Measurements from ENCODE around the gene MTREX.

MTREX gene

GRCh38 chr5:55305345-55305744, 2.4 kb upstream of the MTREX start:
- no peak overlapping the region for H3K4me3 ChIP-seq (replicated peaks; ENCODE audit: low read depth, low read length)
- no peak for DNase-seq (ENCODE audit: extremely low read depth, insufficient read length)
- no peaks in the 10 kb centered on the region for H3K36me3 ChIP-seq (ENCODE audit: control insufficient read depth, insufficient read depth, low read length)
- TF ChIP-seq CTCF (IDR thresholded peaks at IDR 0.05; ENCODE audit: insufficient read depth, low read length, poor library complexity, severe bottlenecking), result no peak
- no peaks in the 10 kb centered on the region for H3K27me3 ChIP-seq (replicated peaks; ENCODE audit: control insufficient read depth, insufficient read depth, low read length)

DNA sequence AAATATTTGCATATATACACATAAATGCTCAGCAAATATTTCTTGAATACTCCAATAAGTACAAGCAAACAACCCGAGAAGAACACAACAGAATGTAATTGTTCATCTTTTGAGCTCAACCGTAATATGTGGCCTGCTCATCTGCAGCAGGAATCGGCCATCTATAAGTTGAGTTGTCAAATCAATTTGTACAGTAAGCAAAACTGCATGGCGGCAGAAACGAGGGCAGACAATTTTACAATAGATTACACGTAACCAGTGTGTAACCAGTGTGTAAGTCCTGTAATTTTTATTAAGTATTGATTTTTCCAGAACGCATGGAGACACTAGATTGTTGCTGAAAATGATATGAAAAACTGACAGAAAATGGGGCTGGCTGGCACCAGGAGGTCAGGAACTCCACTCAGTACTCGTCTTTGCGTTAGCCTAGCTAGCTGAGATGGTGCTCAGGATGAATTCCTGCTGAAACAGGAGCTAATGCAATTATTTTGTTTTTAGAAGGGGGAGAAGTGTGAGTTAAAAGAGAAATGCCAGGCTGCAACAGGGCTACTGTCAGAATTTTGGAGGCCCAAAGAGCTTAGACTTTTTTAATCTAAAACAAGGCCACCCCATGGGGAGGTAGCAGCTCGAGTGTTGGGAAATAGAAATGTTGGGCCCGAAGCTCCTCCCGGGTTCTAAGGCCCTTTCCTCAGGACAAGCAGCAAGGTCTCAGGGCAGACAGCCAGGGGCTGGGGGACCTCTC, 977 bp upstream of the MTREX start:
- no peak for DNase-seq (ENCODE audit: extremely low read depth, insufficient read length)
- Histone ChIP-seq H3K4me3 (replicated peaks; ENCODE audit: low read depth, low read length) (peak overlapping the region; percentile 68), H3K36me3 (ENCODE audit: control insufficient read depth, insufficient read depth, low read length) (no peaks in the 10 kb centered on the region), H3K27me3 (replicated peaks; ENCODE audit: control insufficient read depth, insufficient read depth, low read length) (no peaks in the 10 kb centered on the region)
- no peak for TF ChIP-seq CTCF (IDR thresholded peaks at IDR 0.05; ENCODE audit: insufficient read depth, low read length, poor library complexity, severe bottlenecking)

- H3K36me3 ChIP-seq (ENCODE audit: control insufficient read depth, insufficient read depth, low read length), result no peaks in the 10 kb centered on the region
- H3K4me3 ChIP-seq (replicated peaks; ENCODE audit: low read depth, low read length), result peak overlapping the region; percentile 68
- TF ChIP-seq CTCF (IDR thresholded peaks at IDR 0.05; ENCODE audit: insufficient read depth, low read length, poor library complexity, severe bottlenecking), result peak; percentile 26
- no peak for DNase-seq (ENCODE audit: extremely low read depth, insufficient read length)
- no peaks in the 10 kb centered on the region for H3K27me3 ChIP-seq (replicated peaks; ENCODE audit: control insufficient read depth, insufficient read depth, low read length)
Observed at GRCh38 chr5:55308254-55308836, 556 bp downstream of the MTREX start.

- TF ChIP-seq CTCF (IDR thresholded peaks at IDR 0.05; ENCODE audit: insufficient read depth, low read length, poor library complexity, severe bottlenecking), result no peak
- Histone ChIP-seq H3K27me3 (replicated peaks; ENCODE audit: control insufficient read depth, insufficient read depth, low read length) (no peaks in the 10 kb centered on the region), H3K36me3 (ENCODE audit: control insufficient read depth, insufficient read depth, low read length) (no peaks in the 10 kb centered on the region), H3K4me3 (replicated peaks; ENCODE audit: low read depth, low read length) (no peak overlapping the region)
- no peak for DNase-seq (ENCODE audit: extremely low read depth, insufficient read length)
Observed at GRCh38 chr5:55313870-55314617, 6.3 kb downstream of the MTREX start.

GRCh38 chr5:55316289-55316688, 8.5 kb downstream of the MTREX start:
- H3K36me3 ChIP-seq (ENCODE audit: control insufficient read depth, insufficient read depth, low read length), result no peaks in the 10 kb centered on the region
- H3K27me3 ChIP-seq (replicated peaks; ENCODE audit: control insufficient read depth, insufficient read depth, low read length), result no peaks in the 10 kb centered on the region
- H3K4me3 ChIP-seq (replicated peaks; ENCODE audit: low read depth, low read length), result no peak overlapping the region
- DNase-seq (ENCODE audit: extremely low read depth, insufficient read length), result no peak
- no peak for TF ChIP-seq CTCF (IDR thresholded peaks at IDR 0.05; ENCODE audit: insufficient read depth, low read length, poor library complexity, severe bottlenecking)

Measured in GM06990 (cell line).